HL-60 (cell line): Measurements from ENCODE around the gene AQP12B.

Experiments used
- GABPA ChIP-seq: IDR thresholded peaks from 2 replicates; pipeline ENCODE4 v1.6.1; 2012; ENCODE audit warnings: low read depth
- POLR2AphosphoS5 ChIP-seq: IDR thresholded peaks from 2 replicates; pipeline ENCODE4 v1.6.1; 2012; ENCODE audit warnings: low read depth
- REST ChIP-seq: IDR thresholded peaks from 2 replicates; pipeline ENCODE4 v1.6.1; 2012; ENCODE audit warnings: low read depth; ENCODE audit not compliant: insufficient replicate concordance
- SPI1 ChIP-seq: IDR thresholded peaks from 2 replicates; pipeline ENCODE4 v1.6.1; 2012; ENCODE audit warnings: low read depth, mild to moderate bottlenecking, borderline replicate concordance
- TF ChIP-seq, protein P1 (sequence below): IDR thresholded peaks from one replicate; pipeline ENCODE4 v1.5.1; 2011; ENCODE audit warnings: low read length, control low read depth, inconsistent platforms; ENCODE audit not compliant: insufficient read depth

GRCh38 chr2:240725266-240725665 is 42.6 kb upstream of the AQP12B start:
- TF ChIP-seq, protein P1, sequence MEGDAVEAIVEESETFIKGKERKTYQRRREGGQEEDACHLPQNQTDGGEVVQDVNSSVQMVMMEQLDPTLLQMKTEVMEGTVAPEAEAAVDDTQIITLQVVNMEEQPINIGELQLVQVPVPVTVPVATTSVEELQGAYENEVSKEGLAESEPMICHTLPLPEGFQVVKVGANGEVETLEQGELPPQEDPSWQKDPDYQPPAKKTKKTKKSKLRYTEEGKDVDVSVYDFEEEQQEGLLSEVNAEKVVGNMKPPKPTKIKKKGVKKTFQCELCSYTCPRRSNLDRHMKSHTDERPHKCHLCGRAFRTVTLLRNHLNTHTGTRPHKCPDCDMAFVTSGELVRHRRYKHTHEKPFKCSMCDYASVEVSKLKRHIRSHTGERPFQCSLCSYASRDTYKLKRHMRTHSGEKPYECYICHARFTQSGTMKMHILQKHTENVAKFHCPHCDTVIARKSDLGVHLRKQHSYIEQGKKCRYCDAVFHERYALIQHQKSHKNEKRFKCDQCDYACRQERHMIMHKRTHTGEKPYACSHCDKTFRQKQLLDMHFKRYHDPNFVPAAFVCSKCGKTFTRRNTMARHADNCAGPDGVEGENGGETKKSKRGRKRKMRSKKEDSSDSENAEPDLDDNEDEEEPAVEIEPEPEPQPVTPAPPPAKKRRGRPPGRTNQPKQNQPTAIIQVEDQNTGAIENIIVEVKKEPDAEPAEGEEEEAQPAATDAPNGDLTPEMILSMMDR = no peak
- TF ChIP-seq POLR2AphosphoS5 (no peak), GABPA (no peak), SPI1 (no peak), REST (no peak)
